NCI-H2196 treated with DMSO at 0.1 percent for 48 hours (cell line): Measurements from ENCODE around the gene IQGAP1.
"Not testable (repeated sequence)": the region's sequence is repeated elsewhere in the genome, so short reads cannot be mapped to it uniquely, and the experiment has no call there.

Experiments
- DNase-seq: peaks from one replicate; lab custom pipeline; 2025; ENCODE audit not compliant: unreplicated experiment; lab: John Stamatoyannopoulos, UW

IQGAP1 gene

GRCh38 chr15:90409587-90409986 lies 21.5 kb downstream of the IQGAP1 start:
- DNase-seq, result not testable (repeated sequence)

- not testable (repeated sequence) for DNase-seq
Observed at GRCh38 chr15:90410316-90410715, 22.3 kb downstream of the IQGAP1 start.

GRCh38 chr15:90411176-90411575 lies 23.1 kb downstream of the IQGAP1 start:
- no peak for DNase-seq

- DNase-seq, result peak; percentile 14
Observed at GRCh38 chr15:90412356-90413194, 24.5 kb downstream of the IQGAP1 start.

GRCh38 chr15:90413411-90414379 lies 25.7 kb downstream of the IQGAP1 start:
- no peak for DNase-seq

GRCh38 chr15:90414408-90415028 lies 26.5 kb downstream of the IQGAP1 start:
- no peak for DNase-seq

- not testable (repeated sequence) for DNase-seq
Observed at GRCh38 chr15:90416052-90416451, 28.0 kb downstream of the IQGAP1 start.

GRCh38 chr15:90418627-90419026 lies 30.6 kb downstream of the IQGAP1 start:
- no peak for DNase-seq

- no peak for DNase-seq
Observed at GRCh38 chr15:90419206-90419605, 31.2 kb downstream of the IQGAP1 start.

GRCh38 chr15:90419738-90420406 lies 31.8 kb downstream of the IQGAP1 start:
- no peak for DNase-seq

- DNase-seq, result no peak
Observed at GRCh38 chr15:90420451-90420850, 32.4 kb downstream of the IQGAP1 start.

GRCh38 chr15:90421527-90421926 lies 33.5 kb downstream of the IQGAP1 start:
- DNase-seq, result no peak

GRCh38 chr15:90422043-90422442 lies 34.0 kb downstream of the IQGAP1 start:
- DNase-seq, result no peak

- no peak for DNase-seq
Observed at GRCh38 chr15:90422936-90423335, 34.9 kb downstream of the IQGAP1 start.

- no peak for DNase-seq
Observed at GRCh38 chr15:90423801-90424319, 35.8 kb downstream of the IQGAP1 start.

GRCh38 chr15:90425726-90426346 lies 37.8 kb downstream of the IQGAP1 start:
- DNase-seq, result no peak

- DNase-seq, result no peak
Observed at GRCh38 chr15:90427185-90427584, 39.1 kb downstream of the IQGAP1 start.

GRCh38 chr15:90432253-90432652 lies 44.2 kb downstream of the IQGAP1 start:
- DNase-seq, result no peak

- DNase-seq, result no peak
Observed at GRCh38 chr15:90435652-90436337, 47.8 kb downstream of the IQGAP1 start.
